ENCODE data around the gene VAMP2.

Gene VAMP2

GRCh38 chr17:8122924-8123694 is 39.6 kb downstream of the VAMP2 start:
- Histone ChIP-seq H2AFZ (ENCODE audit: low read depth) (peak overlapping the region; percentile 30; the same call in 1 of the 2 replicates), H3K9ac (no peak overlapping the region), H3K4me1 (ENCODE audit: low read depth, poor library complexity, severe bottlenecking) (no peaks in the 10 kb centered on the region), H3K79me2 (ENCODE audit: insufficient read depth, low read depth) (no peaks in the 10 kb centered on the region), H3K4me3 (IDR thresholded peaks at IDR 0.05; ENCODE audit: insufficient read depth, low read depth, low read length) (no peak overlapping the region), H3K36me3 (ENCODE audit: insufficient read depth) (no peaks in the 10 kb centered on the region), H3K27me3 (ENCODE audit: insufficient read depth, low read depth) (no peaks in the 10 kb centered on the region), H3K27ac (no peak overlapping the region), H4K20me1 (ENCODE audit: insufficient read depth) (no peaks in the 10 kb centered on the region), H3K4me2 (peak overlapping the region; percentile 39; the same call in 1 of the 2 replicates)
- TF ChIP-seq CTCF (conservative IDR thresholded peaks at IDR 0.05; ENCODE audit: low read depth, low read length): no peak

- Histone ChIP-seq H2AFZ (ENCODE audit: low read depth) (no peak overlapping the region; the same call in 1 of the 2 replicates), H3K79me2 (ENCODE audit: insufficient read depth, low read depth) (no peaks in the 10 kb centered on the region), H3K4me3 (IDR thresholded peaks at IDR 0.05; ENCODE audit: insufficient read depth, low read depth, low read length) (no peak overlapping the region), H3K27me3 (ENCODE audit: insufficient read depth, low read depth) (no peaks in the 10 kb centered on the region), H3K9ac (no peak overlapping the region), H4K20me1 (ENCODE audit: insufficient read depth) (no peaks in the 10 kb centered on the region), H3K27ac (no peak overlapping the region), H3K4me1 (ENCODE audit: low read depth, poor library complexity, severe bottlenecking) (no peaks in the 10 kb centered on the region), H3K36me3 (ENCODE audit: insufficient read depth) (no peaks in the 10 kb centered on the region), H3K4me2 (0 out of 2 replicates have a peak overlapping the region, but pooled peaks have one; percentile 29)
- no peak for TF ChIP-seq CTCF (conservative IDR thresholded peaks at IDR 0.05; ENCODE audit: low read depth, low read length)
Observed at GRCh38 chr17:8122422-8122923, 40.3 kb downstream of the VAMP2 start.

GRCh38 chr17:8121681-8122421 is 40.9 kb downstream of the VAMP2 start:
- TF ChIP-seq CTCF (conservative IDR thresholded peaks at IDR 0.05; ENCODE audit: low read depth, low read length): no peak
- Histone ChIP-seq H3K9ac (no peak overlapping the region), H3K27me3 (ENCODE audit: insufficient read depth, low read depth) (no peaks in the 10 kb centered on the region), H3K4me2 (no peak overlapping the region), H3K36me3 (ENCODE audit: insufficient read depth) (no peaks in the 10 kb centered on the region), H3K4me3 (IDR thresholded peaks at IDR 0.05; ENCODE audit: insufficient read depth, low read depth, low read length) (no peak overlapping the region), H3K27ac (no peak overlapping the region), H3K4me1 (ENCODE audit: low read depth, poor library complexity, severe bottlenecking) (no peaks in the 10 kb centered on the region), H4K20me1 (ENCODE audit: insufficient read depth) (no peaks in the 10 kb centered on the region), H2AFZ (ENCODE audit: low read depth) (no peak overlapping the region; the same call in 1 of the 2 replicates), H3K79me2 (ENCODE audit: insufficient read depth, low read depth) (no peaks in the 10 kb centered on the region)

DNA sequence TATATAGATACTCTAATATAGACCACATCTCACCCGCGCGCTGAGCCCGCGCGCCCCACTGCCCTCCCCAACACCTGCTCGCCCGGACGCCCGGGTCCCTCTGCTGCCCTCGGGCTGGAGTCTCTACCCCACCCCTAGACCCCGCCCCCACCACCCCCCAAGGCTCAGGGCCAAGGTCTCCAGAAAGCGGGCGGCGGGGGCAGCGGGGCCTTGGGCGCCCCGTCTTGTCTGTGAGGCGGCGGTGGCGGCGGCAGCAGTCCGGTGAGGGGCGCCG is 41.4 kb downstream of the VAMP2 start:
- H3K4me1 ChIP-seq (ENCODE audit: low read depth, poor library complexity, severe bottlenecking): no peaks in the 10 kb centered on the region
- H3K4me2 ChIP-seq: no peak overlapping the region
- no peak overlapping the region for H3K4me3 ChIP-seq (IDR thresholded peaks at IDR 0.05; ENCODE audit: insufficient read depth, low read depth, low read length)
- H3K36me3 ChIP-seq (ENCODE audit: insufficient read depth): no peaks in the 10 kb centered on the region
- no peaks in the 10 kb centered on the region for H3K27me3 ChIP-seq (ENCODE audit: insufficient read depth, low read depth)
- no peak overlapping the region for H3K27ac ChIP-seq
- no peak overlapping the region for H3K9ac ChIP-seq
- no peaks in the 10 kb centered on the region for H4K20me1 ChIP-seq (ENCODE audit: insufficient read depth)
- H2AFZ ChIP-seq (ENCODE audit: low read depth): no peak overlapping the region
- H3K79me2 ChIP-seq (ENCODE audit: insufficient read depth, low read depth): no peaks in the 10 kb centered on the region
- TF ChIP-seq CTCF (conservative IDR thresholded peaks at IDR 0.05; ENCODE audit: low read depth, low read length): no peak

Measured in KMS-11 (cell line).